Activated CD4-positive, alpha-beta T cell treated with anti-CD3 and anti-CD28 coated beads, Interleukin-2, amount 10 ng/mL, durations not matched to agents 7 days and 5 days (primary cell): ENCODE results near the gene NUP98. TPM values are rescaled to one million over a fixed set of nuclear protein-coding genes. Genes with fewer than 3 reads are reported as not detected.
A peak's percentile ranks its signal among the peaks of the same experiment; 100 is the strongest.

Source experiments
- CTCF ChIA-PET: fragments of 350-600 bp; sonication (Branson Sonifier 250); formaldehyde crosslinking; loops from one replicate; lab custom pipeline; 2021; ENCODE audit warnings: antibody characterized with exemption; lab: Charles Lee
- POLR2A ChIA-PET: fragments of 350-600 bp; sonication (Branson Sonifier 250); formaldehyde crosslinking; loops from one replicate; lab custom pipeline; 2021; ENCODE audit warnings: antibody characterized with exemption; lab: Charles Lee
- DNase-seq: peaks from one replicate; pipeline ENCODE4 v3.0.0-alpha.2; 2020
- H3K27ac Mint-ChIP-seq: one replicate; pipeline ENCODE4 v1.8.0; 2021; ENCODE audit warnings: mild to moderate bottlenecking, moderate library complexity, mixed read lengths
- H3K27me3 Mint-ChIP-seq: one replicate; pipeline ENCODE4 v1.8.0; 2021; ENCODE audit warnings: mixed read lengths
- H3K36me3 Mint-ChIP-seq: one replicate; pipeline ENCODE4 v1.8.0; 2021; ENCODE audit warnings: low read depth, mixed read lengths
- H3K4me1 Mint-ChIP-seq: one replicate; pipeline ENCODE4 v1.8.0; 2021; ENCODE audit warnings: mixed read lengths
- H3K4me3 Mint-ChIP-seq: one replicate; pipeline ENCODE4 v1.8.0; 2021; ENCODE audit warnings: mild to moderate bottlenecking, moderate library complexity, mixed read lengths
- H3K9me3 Mint-ChIP-seq: one replicate; pipeline ENCODE4 v1.8.0; 2021; ENCODE audit warnings: mixed read lengths
- total RNA-seq, 2 experiments: library from RNA; stranded (reverse); gene quantifications; one replicate each; pipeline ENCODE4 v1.2.3, GENCODE V29; 2021

Gene NUP98
- 100 to 1,000 TPM in 1 of 2 experiments, 10 to 100 TPM in 1; 94.7 to 116 TPM for total RNA-seq

DNA sequence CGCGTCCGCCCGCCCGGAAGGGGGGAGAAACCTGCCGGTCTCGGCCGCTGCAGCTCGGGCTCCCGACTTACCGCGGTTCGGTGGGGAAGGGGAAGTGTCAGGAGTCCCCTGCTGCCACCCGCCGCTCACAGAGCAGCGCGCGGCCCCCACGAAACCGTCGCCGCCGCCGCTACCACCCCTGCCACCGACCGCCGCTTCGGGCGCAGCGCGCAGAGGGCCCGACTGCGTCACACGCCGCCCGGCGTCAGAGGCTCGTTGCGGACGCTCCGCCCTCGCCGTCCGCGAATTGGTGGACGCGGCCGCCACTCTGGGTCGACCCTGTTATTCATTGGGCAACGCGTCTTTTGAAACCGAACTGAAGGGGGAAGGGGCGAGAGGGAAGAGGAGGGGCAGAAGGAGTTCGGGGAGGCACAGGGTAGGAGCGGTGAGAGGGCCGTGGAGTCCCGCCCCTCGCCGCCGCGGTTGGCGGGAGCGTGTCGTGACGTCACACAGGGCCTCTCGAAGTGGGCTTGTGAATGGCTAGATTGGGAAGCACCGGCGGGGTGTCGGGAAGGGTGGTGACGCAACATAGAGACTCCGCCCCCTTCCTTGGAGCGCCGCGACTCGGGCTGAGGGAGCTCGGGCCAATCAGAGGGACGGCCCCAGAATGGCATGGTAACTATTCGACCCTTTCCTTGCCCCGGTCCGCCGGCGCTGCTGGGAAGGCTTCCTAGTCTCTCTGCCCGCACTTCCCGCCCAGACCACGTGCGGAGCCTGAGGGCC is at the start of gene NUP98:
TSS of gene NUP98 (minus strand) at position 226 of the 762 bp plus-strand sequence. CDS start 15,437 bp downstream, outside the sequence.
- POLR2A ChIA-PET: no interaction called here
- DNase-seq: peak; percentile 100
- Mint-ChIP-seq H3K27ac (peak within 1 kb of the TSS; percentile 95), H3K4me3 (peak within 1 kb of the TSS; percentile 86), H3K9me3 (no peaks in the 10 kb centered on the region), H3K4me1 (peaks cover 48% of the 10 kb centered on the region), H3K27me3 (no peaks in the 10 kb centered on the region), H3K36me3 (peaks cover 17% of the 10 kb centered on the region)
- CTCF ChIA-PET: interaction anchor here (0.6 to 4.8 kb wide), 6 partner anchors 9 to 277 kb away, joined by 3 to 37 read pairs (median 4); partner anchors contain the start of genes PGAP2 and STIM1

DNA sequence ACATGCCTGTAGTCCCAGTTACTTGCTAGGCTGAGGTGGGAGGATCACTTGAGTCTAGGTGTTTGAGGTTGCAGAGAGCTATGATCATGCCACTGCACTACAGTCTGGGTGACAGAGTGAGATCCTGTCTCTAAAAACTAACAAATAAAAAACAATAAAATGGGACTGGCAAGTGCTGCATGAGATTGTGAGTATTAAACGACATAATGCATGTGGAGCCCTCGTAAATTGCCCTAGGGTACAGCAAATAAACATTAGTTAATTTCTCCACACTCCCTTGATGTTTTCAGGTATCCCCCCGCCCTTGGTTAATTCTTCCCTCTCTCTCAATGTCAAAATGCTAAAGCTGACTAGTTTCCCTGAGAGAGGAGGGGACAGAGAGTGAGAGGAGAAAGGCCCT is 48.3 kb upstream of the NUP98 start:
- Mint-ChIP-seq H3K27me3 (peaks cover 5% of the 10 kb centered on the region), H3K36me3 (no peaks in the 10 kb centered on the region), H3K27ac (no peak overlapping the region), H3K4me1 (peaks cover 40% of the 10 kb centered on the region), H3K4me3 (no peak overlapping the region), H3K9me3 (no peaks in the 10 kb centered on the region)
- CTCF ChIA-PET: interaction anchor here (2.1 to 19.7 kb wide), 3 partner anchors 8 to 227 kb away, joined by 9 to 355 read pairs (median 355); partner anchors contain the start of genes RHOG and STIM1
- POLR2A ChIA-PET: no interaction called here
- no peak for DNase-seq

DNA sequence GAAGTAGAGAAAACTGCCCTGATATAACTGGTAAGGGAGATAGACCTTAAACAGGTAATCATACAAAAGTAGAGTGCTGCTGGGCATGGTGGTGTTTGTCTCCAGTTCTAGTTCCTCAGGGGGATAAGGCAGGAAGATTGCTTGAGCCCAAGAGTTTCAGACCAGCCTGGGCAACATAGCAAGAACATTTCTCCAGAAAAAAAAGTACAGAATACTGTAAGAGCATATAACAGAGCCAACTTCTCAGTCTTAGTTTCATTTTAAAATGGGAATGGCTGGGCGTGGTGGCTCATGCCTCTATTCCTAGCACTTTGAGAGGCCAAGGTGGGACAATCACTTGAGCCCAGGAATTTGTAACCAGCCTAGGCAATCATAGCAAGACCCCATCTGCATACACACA is 47.9 kb upstream of the NUP98 start:
- peaks cover 5% of the 10 kb centered on the region for H3K27me3 Mint-ChIP-seq
- ChIA-PET POLR2A (no interaction called here), CTCF (interaction anchor here (0.6 to 19.7 kb wide), 3 partner anchors 9 to 702 kb away, joined by 3 to 355 read pairs (median 9); partner anchors contain the start of gene STIM1)
- no peaks in the 10 kb centered on the region for H3K36me3 Mint-ChIP-seq
- no peak overlapping the region for H3K27ac Mint-ChIP-seq
- H3K9me3 Mint-ChIP-seq: no peaks in the 10 kb centered on the region
- DNase-seq: no peak
- no peak overlapping the region for H3K4me3 Mint-ChIP-seq
- H3K4me1 Mint-ChIP-seq: peaks cover 40% of the 10 kb centered on the region

DNA sequence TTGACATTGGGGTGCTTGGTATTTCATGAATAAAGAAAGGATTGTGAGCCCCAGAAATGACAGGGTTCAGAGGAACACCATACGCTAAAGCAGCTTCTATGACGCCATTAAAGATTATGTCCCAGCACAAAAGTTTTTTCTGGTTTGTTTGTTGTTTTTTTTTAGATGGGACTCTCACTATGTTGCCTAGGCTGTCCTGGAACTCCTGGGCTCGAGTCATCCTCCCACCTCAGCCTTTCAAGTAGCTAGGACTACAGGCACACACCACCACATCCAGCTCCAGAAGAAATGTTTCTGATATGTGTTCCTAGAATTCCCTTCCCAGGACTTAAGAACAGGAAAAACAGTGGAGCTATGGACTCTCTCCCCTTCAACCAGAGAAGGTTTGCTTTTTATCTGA is 46.0 kb upstream of the NUP98 start:
- peaks cover 16% of the 10 kb centered on the region for H3K36me3 Mint-ChIP-seq
- POLR2A ChIA-PET: no interaction called here
- peaks cover 2% of the 10 kb centered on the region for H3K27me3 Mint-ChIP-seq
- H3K4me3 Mint-ChIP-seq: no peak overlapping the region
- H3K9me3 Mint-ChIP-seq: no peaks in the 10 kb centered on the region
- DNase-seq: no peak
- peaks cover 37% of the 10 kb centered on the region for H3K4me1 Mint-ChIP-seq
- CTCF ChIA-PET: interaction anchor here (0.9 to 19.7 kb wide), 2 partner anchors 11 to 28 kb away, joined by 3 to 355 read pairs; partner anchors contain the start of gene STIM1
- H3K27ac Mint-ChIP-seq: peak overlapping the region; percentile 15

DNA sequence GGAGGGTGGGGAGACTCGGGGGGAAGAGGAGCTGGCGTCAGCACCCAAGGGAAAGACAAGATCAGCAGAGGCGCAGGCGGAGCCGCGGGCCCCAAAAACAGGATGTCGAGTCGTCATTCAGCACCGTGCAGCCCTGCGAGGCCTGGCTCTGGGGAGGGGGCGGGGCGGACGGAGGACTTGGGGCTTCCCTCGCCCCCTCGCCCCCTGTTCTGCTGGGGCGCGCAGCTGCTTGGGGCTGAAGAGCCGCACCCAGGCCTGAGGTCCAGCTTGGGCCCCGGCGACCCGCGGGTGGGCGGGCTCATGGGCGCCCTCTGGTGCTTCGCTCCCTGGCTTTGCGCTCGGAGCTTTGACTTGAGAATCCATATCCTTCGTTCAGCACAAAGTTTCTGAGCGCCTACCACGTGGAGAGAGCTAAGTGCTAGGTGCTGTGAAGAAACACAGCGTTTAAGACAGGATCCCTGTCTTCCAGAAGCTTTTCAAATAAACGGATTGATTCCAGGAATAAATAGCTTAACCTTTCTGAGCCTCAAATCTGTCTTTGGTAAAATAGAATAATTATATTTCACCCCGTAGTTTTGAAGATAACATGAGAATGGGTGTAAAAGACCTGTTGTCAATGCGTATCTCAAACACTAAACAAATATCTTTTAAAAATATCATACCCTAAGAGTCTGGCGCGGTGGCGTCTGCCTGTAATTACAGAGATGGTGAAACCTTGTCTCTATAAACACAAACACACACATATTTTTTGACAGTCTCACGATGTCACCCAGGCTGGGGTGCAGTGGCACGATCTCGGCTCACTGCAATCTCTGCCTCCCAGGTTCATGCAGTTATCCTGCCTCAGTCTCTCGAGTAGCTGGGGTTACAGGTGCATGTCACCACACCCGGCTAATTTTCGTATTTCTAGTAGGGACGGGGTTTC is 44.3 kb upstream of the NUP98 start:
- ChIA-PET CTCF (interaction anchor here (0.5 to 19.7 kb wide), 34 partner anchors 10 to 256 kb away, joined by 3 to 355 read pairs (median 4); partner anchors contain the start of genes PGAP2 and STIM1), POLR2A (interaction anchor here (0.9 to 1.3 kb wide), 2 partner anchors 12 to 13 kb away, joined by 3 to 5 read pairs; partner anchors contain the start of gene STIM1)
- Mint-ChIP-seq H3K36me3 (peaks cover 25% of the 10 kb centered on the region), H3K9me3 (no peaks in the 10 kb centered on the region), H3K27ac (peak overlapping the region; percentile 99), H3K4me3 (peak overlapping the region; percentile 94), H3K4me1 (peaks cover 52% of the 10 kb centered on the region), H3K27me3 (no peaks in the 10 kb centered on the region)
- DNase-seq: peak; percentile 93

DNA sequence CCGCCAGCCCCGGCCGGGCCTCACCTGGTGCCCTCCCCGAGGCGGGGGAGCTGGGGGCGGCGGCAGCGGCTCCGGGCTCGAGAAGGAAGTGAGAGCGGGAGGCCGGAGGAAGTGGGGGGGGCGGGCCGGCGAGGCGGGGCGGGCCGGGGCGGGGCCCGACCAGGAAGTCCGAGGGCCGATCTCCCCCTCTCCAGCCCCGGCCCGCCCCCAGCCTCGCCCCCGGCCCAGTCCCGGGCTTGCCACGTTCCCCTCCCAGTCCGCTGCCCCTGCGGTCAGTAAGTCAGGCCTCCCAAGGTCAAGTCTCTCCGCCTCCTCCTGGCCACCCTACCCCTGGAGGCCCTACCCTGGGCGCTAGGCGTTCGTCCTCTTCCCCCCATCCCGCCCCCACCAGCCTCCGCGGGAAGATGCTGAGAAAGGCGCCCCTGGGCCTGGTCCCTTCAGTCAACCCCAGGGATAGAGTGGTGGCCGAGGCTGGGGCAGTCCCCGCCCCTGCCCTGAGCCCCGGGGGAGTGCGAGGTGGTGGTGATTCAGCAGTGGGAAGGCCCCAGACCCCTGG is 43.6 kb upstream of the NUP98 start, which contains the start of gene RHOG:
TSS of gene RHOG (minus strand) at position 90 of the 556 bp plus-strand sequence. CDS start 12,821 bp downstream, outside the sequence.
- Mint-ChIP-seq H3K4me1 (peaks cover 56% of the 10 kb centered on the region), H3K4me3 (peak within 1 kb of the TSS; percentile 94), H3K27me3 (no peaks in the 10 kb centered on the region), H3K9me3 (no peaks in the 10 kb centered on the region), H3K36me3 (peaks cover 25% of the 10 kb centered on the region), H3K27ac (peak within 1 kb of the TSS; percentile 99)
- CTCF ChIA-PET: interaction anchor here (0.9 to 19.7 kb wide), 29 partner anchors 9 to 256 kb away, joined by 3 to 355 read pairs (median 4); partner anchors contain the start of genes PGAP2 and STIM1
- POLR2A ChIA-PET: interaction anchor here (0.9 to 1.3 kb wide), 3 partner anchors 13 to 106 kb away, joined by 3 to 5 read pairs (median 4); partner anchors contain the start of gene STIM1
- DNase-seq: no peak

DNA sequence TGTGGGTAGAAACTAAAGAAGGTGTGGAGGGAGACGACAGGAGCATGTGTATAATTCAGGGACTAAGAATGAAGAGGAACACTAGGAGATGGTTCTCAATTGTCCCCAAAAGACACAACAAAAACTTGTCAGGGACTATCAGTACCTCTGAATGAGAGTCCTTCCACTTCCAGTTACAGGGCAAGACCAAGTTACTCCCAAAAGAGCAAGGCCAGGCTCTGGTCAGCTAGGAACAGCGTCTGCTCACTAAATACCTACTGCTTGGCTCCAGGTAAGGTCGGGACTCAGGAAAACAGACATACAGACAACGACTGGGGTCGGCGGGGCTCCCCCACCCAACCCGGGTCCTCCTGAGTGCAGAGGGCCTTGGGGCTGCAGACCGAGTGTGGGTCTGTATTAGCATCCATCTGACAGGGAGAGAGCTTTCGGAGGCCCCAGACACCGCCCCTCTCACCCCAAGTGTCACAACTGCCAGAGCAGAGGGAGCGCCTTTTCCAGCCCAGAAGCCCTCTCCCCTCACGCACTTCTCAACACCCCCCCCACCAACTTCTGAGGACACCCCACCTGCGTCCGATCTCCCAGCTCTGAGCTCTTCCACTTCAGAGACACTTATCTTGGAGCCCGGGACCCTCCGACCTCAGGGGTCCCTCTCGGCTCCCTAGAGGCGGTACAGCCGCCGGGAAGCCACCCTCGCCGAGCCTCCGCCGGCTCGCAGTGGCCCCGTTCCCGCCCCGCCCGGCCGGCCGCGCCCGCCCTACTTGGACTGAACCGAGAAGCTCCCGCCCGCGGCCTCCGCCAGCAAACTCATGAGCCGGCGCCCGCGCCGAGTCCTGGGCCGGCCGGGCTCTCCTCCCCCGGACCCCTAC is 42.9 kb upstream of the NUP98 start:
- POLR2A ChIA-PET: interaction anchor here (0.9 kb wide), 1 partner anchor 107 kb away, joined by 4 read pairs; no protein-coding TSS in a partner anchor
- H3K4me3 Mint-ChIP-seq: peak overlapping the region; percentile 94
- H3K27me3 Mint-ChIP-seq: no peaks in the 10 kb centered on the region
- peak; percentile 38 for DNase-seq
- peaks cover 30% of the 10 kb centered on the region for H3K36me3 Mint-ChIP-seq
- CTCF ChIA-PET: interaction anchor here (1.0 to 19.7 kb wide), 12 partner anchors 8 to 245 kb away, joined by 3 to 355 read pairs (median 9); partner anchors contain the start of genes PGAP2 and STIM1
- peaks cover 61% of the 10 kb centered on the region for H3K4me1 Mint-ChIP-seq
- H3K9me3 Mint-ChIP-seq: no peaks in the 10 kb centered on the region
- H3K27ac Mint-ChIP-seq: peak overlapping the region; percentile 99

DNA sequence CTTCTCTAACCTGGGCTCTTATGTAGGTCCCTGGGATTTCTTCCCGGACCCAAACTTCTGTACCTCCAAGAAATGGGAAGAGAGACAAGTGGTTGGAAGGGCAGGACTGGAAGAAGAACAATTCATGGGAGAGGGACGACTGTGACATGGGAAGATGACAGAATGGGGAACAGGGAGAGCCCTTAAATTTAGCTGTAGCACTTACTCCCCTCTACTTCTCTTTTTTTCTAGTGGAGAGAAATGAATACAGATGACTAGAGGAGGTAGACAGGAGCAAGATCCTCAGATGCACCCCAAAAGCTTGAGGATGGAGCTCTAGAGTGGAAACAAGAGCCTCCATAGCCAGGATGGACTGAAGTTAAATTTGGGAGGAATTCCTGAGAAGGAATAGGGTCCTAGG is 41.1 kb upstream of the NUP98 start:
- Mint-ChIP-seq H3K27me3 (no peaks in the 10 kb centered on the region), H3K9me3 (no peaks in the 10 kb centered on the region), H3K4me3 (peak overlapping the region; percentile 94), H3K27ac (peak overlapping the region; percentile 99), H3K36me3 (peaks cover 47% of the 10 kb centered on the region), H3K4me1 (peaks cover 68% of the 10 kb centered on the region)
- ChIA-PET CTCF (interaction anchor here (1.0 to 19.7 kb wide), 6 partner anchors 12 to 234 kb away, joined by 3 to 355 read pairs (median 4); partner anchors contain the start of gene STIM1), POLR2A (no interaction called here)
- DNase-seq: no peak

DNA sequence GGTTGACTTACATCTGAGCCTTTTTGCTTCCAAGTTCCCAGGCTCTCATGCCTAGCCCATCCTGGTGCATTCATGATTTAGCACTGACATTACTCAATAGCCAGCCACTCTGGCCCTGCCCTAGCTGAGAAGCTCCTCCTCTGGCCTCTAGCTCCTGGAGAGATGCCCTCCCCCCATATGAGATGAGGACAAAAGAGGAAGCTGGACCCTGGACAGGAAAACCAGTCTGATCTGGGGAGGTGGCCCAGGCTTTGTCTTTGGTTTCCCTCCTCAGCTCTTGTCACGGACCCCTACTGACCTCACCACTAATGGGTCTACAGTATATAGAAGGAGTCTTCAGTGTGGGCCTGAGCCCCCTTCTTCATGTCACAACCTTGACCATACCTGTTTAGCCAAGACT is 40.4 kb upstream of the NUP98 start:
- POLR2A ChIA-PET: no interaction called here
- peaks cover 53% of the 10 kb centered on the region for H3K36me3 Mint-ChIP-seq
- no peak for DNase-seq
- peak overlapping the region; percentile 94 for H3K4me3 Mint-ChIP-seq
- H3K4me1 Mint-ChIP-seq: peaks cover 68% of the 10 kb centered on the region
- CTCF ChIA-PET: interaction anchor here (0.8 to 19.7 kb wide), 10 partner anchors 9 to 235 kb away, joined by 3 to 355 read pairs (median 4); partner anchors contain the start of genes PGAP2 and STIM1
- H3K9me3 Mint-ChIP-seq: no peaks in the 10 kb centered on the region
- H3K27me3 Mint-ChIP-seq: no peaks in the 10 kb centered on the region
- H3K27ac Mint-ChIP-seq: peak overlapping the region; percentile 99

DNA sequence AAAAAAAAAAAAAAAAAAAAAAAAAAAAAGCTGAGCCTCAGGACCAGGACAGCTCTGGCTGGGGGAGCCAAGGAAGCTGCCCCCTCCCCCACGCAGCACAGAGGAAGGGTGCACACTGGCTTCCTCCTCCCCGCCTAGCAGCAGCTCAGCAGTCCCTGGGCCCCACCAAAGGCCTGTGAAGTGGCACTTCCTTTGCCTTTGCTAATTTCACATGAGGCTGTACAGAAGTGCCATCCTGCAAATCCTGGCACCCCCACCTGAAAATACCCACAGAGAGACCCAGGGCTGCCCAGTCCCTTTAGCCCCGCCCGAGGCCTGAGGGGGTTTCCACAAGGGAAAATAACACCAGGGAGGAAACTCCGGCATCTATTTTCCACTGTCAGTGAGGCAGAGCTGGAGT is 39.5 kb upstream of the NUP98 start:
- peak overlapping the region; percentile 94 for H3K4me3 Mint-ChIP-seq
- DNase-seq: peak; percentile 66
- H3K27me3 Mint-ChIP-seq: no peaks in the 10 kb centered on the region
- H3K9me3 Mint-ChIP-seq: no peaks in the 10 kb centered on the region
- CTCF ChIA-PET: interaction anchor here (0.8 to 19.7 kb wide), 8 partner anchors 8 to 236 kb away, joined by 3 to 355 read pairs (median 4); partner anchors contain the start of genes PGAP2 and STIM1
- H3K4me1 Mint-ChIP-seq: peaks cover 73% of the 10 kb centered on the region
- H3K27ac Mint-ChIP-seq: peak overlapping the region; percentile 99
- H3K36me3 Mint-ChIP-seq: peaks cover 55% of the 10 kb centered on the region
- POLR2A ChIA-PET: no interaction called here

DNA sequence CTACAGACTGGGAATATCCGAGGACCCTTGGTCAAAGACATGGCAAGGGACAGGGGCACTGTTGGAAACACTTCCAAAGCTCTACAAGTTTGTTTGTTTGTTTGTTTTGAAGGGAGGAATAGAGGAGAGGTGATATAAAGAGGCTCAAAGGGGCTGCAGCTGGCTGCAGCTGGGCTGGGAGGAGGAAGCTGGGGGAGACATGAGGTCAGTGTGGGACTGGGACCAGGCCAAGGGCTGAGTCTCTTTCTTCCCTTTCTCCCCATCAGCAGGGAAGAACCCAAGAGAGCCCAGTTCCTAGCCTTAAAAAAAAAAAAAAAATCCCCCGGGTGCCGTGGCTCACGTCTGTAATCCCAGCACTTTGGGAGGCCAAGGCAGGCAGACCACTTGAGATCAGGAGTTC is 38.4 kb upstream of the NUP98 start:
- no peak for DNase-seq
- H3K4me1 Mint-ChIP-seq: peaks cover 81% of the 10 kb centered on the region
- H3K9me3 Mint-ChIP-seq: no peaks in the 10 kb centered on the region
- no peaks in the 10 kb centered on the region for H3K27me3 Mint-ChIP-seq
- ChIA-PET CTCF (interaction anchor here (1.1 to 19.7 kb wide), 5 partner anchors 17 to 27 kb away, joined by 3 to 355 read pairs (median 4); partner anchors contain the start of genes PGAP2 and STIM1), POLR2A (no interaction called here)
- H3K36me3 Mint-ChIP-seq: peaks cover 65% of the 10 kb centered on the region
- H3K4me3 Mint-ChIP-seq: peak overlapping the region; percentile 61
- H3K27ac Mint-ChIP-seq: peak overlapping the region; percentile 78
